HG02798 (cell line): Measurements from ENCODE around the gene GPC3.
"Not testable (repeated sequence)": the region's sequence is repeated elsewhere in the genome, so short reads cannot be mapped to it uniquely, and the experiment has no call there.

Experiments used
- ATAC-seq: cut with Tn5 transposase; IDR thresholded peaks from one replicate; pipeline ENCODE4 v1.9.1; 2021; ENCODE audit warnings: mild to moderate bottlenecking; ENCODE audit not compliant: unreplicated experiment, poor library complexity

GPC3 gene

DNA sequence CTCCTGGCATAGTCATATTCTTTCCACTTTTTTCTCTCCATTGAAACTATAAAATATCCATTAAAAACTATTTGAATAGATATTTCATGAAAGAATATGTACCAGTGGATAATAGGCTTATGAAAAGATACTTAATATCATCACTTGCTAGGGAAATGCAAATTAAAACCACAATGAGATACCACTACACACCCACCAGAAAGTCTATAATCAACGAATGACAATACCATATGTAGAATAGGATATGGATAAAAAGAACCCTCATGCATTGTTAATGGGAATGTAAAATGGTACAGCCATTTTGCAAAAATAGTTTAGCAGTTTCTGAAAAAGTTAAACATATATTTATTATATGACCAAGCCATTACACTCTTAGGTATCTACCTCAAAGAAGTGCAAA, 351.4 kb downstream of the GPC3 start:
- no peak for ATAC-seq

DNA sequence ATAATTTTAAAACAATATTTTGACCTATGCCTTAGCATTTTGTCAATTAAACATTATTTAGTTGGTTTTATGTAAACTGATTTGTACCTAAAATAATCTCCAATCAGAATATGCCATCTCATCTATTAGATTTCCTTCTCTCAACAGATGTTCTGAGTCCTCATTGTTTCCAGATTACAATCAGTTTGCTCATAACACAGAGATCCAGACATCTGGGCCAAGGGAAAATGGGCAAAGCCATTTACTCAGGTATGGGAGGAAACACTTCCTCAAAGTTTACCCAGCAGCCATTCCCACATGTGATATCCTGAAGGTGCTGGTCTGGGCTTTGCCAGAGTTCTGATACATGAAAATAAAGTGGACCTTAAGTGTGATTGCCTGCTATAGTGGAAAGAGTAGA, 352.2 kb downstream of the GPC3 start:
- ATAC-seq, result no peak

GRCh38 chrX:133630362-133630761, 355.0 kb downstream of the GPC3 start:
- ATAC-seq, result no peak

DNA sequence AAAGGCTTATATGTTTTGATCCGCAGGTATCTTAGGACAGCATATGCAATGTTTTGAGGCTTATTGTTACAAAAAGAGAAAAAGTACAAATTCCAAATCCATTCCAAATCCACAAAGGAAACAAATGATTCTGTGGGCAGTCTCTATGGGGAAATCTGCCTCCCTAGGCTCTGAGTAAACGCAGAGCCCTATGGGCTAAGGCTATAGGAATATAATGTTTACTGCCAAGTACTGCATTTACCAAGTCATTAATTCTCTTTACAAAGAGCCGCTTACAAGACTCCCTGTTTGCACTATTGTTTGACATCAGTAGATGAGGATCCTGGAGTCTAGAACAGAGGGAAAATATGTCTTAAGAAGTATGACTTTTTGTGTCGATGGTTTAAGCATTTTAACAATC, 357.7 kb downstream of the GPC3 start:
- no peak for ATAC-seq

DNA sequence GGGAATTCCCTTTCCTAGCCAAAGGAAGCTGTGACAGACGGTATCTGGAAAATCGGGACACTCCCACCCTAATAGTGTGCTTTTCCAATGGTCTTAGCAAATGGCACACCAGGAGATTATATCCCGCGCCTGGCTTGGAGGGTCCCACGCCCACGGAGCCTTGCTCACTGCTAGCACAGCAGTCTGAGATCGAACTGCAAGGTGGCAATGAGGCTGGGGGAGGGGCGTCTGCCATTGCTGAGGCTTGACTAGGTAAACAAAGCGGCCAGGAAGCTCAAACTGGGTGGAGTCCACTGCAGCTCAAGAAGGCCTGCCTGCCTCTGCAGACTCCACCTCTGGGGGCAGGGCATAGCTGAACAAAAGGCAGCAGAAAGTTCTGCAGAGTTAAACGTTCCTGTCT, 364.0 kb downstream of the GPC3 start:
- not testable (repeated sequence) for ATAC-seq

DNA sequence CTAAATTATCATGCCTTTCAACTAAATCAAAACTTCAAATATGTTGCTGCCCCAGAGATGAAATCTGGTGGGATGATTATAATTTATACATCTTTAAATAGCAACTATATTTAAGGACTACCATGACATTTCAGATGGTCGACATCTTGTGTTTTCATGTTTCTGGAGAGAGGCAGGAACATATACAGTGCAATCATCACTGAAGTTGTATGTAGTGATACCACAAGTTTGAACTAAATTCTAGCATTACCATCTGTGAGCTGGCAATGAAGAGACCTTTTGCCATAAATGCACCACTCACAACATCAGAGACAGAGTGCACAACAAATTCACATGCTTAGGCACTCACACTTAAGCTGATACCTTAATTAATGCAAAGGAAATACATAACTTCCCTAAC, 373.7 kb downstream of the GPC3 start:
- ATAC-seq, result no peak

DNA sequence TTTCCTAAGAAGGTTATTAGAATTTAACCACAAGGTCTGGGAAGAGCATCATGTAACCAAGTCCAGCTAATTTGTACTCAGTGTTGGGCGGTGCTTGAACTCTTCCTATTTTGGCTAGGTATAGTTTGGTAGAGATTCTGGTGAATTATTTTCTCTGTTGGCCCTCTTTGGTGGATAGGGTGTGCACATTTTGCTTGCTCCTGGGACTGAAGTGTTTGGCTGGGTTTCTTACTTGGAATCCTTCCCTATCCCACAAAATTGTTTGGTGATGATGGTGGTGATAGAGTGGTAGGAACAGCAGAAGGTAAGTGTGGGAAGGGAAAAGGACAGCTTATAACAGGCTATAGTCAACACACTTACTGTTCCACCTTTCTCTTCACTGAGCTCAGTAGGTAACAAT, 375.3 kb downstream of the GPC3 start:
- ATAC-seq, result no peak

GRCh38 chrX:133609166-133609565, 376.2 kb downstream of the GPC3 start:
- ATAC-seq, result no peak

DNA sequence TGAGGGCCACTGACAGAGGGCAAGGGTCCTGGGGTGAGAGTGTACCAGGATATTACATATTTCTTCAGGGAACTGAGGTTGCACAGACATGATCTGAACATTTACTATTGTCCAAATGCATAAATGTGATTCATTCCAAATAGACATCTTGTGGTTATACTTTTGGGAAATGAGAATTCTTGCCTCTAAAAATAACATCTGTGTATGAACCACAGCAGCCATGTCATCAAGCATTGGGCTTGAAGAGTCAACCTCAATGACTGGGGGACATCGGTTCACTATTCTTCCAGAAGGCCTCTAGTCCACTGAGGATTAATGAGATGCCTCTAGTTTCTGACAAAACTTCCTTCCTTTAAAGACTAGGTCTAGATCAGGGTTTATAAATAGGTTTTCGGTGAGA, 377.0 kb downstream of the GPC3 start:
- ATAC-seq, result no peak

- ATAC-seq, result no peak
Observed at GRCh38 chrX:133607419-133608348, 377.7 kb downstream of the GPC3 start.

GRCh38 chrX:133606990-133607389, 378.4 kb downstream of the GPC3 start:
- no peak for ATAC-seq

GRCh38 chrX:133604801-133605200, 380.6 kb downstream of the GPC3 start:
- no peak for ATAC-seq

GRCh38 chrX:133602881-133603280, 382.5 kb downstream of the GPC3 start:
- no peak for ATAC-seq

DNA sequence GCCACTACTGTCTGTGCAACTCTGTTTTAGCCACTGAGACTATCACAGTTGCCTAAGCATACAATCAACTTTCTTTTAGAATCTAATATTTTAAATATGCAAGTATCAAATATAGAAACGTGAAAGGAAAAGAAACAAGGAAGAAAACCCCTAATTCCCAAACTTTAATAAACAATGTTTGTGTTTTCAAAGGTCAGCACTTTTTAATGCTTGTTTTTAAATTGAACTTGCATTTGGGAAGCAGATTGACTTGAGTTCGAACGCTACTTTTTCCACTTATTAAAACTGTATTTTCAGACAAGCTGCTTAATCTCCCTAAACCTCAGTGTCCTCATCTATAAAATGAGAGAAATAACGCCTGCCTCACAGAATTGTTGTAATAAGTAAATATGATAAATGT, 384.3 kb downstream of the GPC3 start:
- ATAC-seq, result no peak

GRCh38 chrX:133600536-133600935, 384.9 kb downstream of the GPC3 start:
- ATAC-seq, result no peak

GRCh38 chrX:133598601-133599335, 386.6 kb downstream of the GPC3 start:
- ATAC-seq, result no peak

GRCh38 chrX:133594156-133594555, 391.2 kb downstream of the GPC3 start:
- ATAC-seq, result no peak

GRCh38 chrX:133593531-133593930, 391.9 kb downstream of the GPC3 start:
- no peak for ATAC-seq

- ATAC-seq, result no peak
Observed at GRCh38 chrX:133590703-133591505, 394.5 kb downstream of the GPC3 start.

- no peak for ATAC-seq
Observed at GRCh38 chrX:133588827-133589226, 396.6 kb downstream of the GPC3 start.

- ATAC-seq, result no peak
Observed at GRCh38 chrX:133587818-133588217, 397.6 kb downstream of the GPC3 start.
